ENCODE results near the gene FOXC2. TPM values are rescaled to one million over a fixed set of nuclear protein-coding genes. Genes with fewer than 3 reads are reported as not detected.

Gene FOXC2
- total RNA-seq, result not detected

- peak within 1 kb of the TSS; percentile 25 for H3K4me3 Mint-ChIP-seq
- no peak within 1 kb of the TSS for H3K27ac Mint-ChIP-seq
- ATAC-seq (replicated peaks), result no peak
Measured at GRCh38 chr16:86566601-86566965, at the start of gene FOXC2. TSS of gene FOXC2 (plus strand) at chr16:86566829. CDS start at chr16:86567336, 507 bp downstream.

GRCh38 chr16:86517033-86517432 is 49.6 kb upstream of the FOXC2 start:
- no peak for ATAC-seq (replicated peaks)
- H3K27ac Mint-ChIP-seq, result no peak overlapping the region
- peaks cover 45% of the 10 kb centered on the region for H3K27me3 Mint-ChIP-seq
- H3K4me3 Mint-ChIP-seq, result no peak overlapping the region
- H3K36me3 Mint-ChIP-seq (ENCODE audit: low read depth), result no peaks in the 10 kb centered on the region
- no peaks in the 10 kb centered on the region for H3K9me3 Mint-ChIP-seq
- no peaks in the 10 kb centered on the region for H3K4me1 Mint-ChIP-seq

More at GRCh38 chr16:86566601-86566965, at the start of gene FOXC2:
- Mint-ChIP-seq H3K9me3 (no peaks in the 10 kb centered on the region), H3K27me3 (peaks cover 50% of the 10 kb centered on the region), H3K4me1 (peaks cover 5% of the 10 kb centered on the region), H3K36me3 (ENCODE audit: low read depth) (no peaks in the 10 kb centered on the region)

GRCh38 chr16:86517652-86518258 is 48.9 kb upstream of the FOXC2 start:
- Mint-ChIP-seq H3K9me3 (no peaks in the 10 kb centered on the region), H3K36me3 (ENCODE audit: low read depth) (no peaks in the 10 kb centered on the region), H3K4me1 (no peaks in the 10 kb centered on the region), H3K4me3 (no peak overlapping the region), H3K27me3 (peaks cover 44% of the 10 kb centered on the region), H3K27ac (no peak overlapping the region)
- ATAC-seq (replicated peaks), result no peak

- Mint-ChIP-seq H3K9me3 (no peaks in the 10 kb centered on the region), H3K4me3 (no peak overlapping the region), H3K36me3 (ENCODE audit: low read depth) (no peaks in the 10 kb centered on the region), H3K27ac (no peak overlapping the region), H3K4me1 (no peaks in the 10 kb centered on the region), H3K27me3 (peaks cover 33% of the 10 kb centered on the region)
- ATAC-seq (replicated peaks), result no peak
Measured at GRCh38 chr16:86519007-86519648, 47.5 kb upstream of the FOXC2 start.

- peaks cover 27% of the 10 kb centered on the region for H3K27me3 Mint-ChIP-seq
- no peaks in the 10 kb centered on the region for H3K9me3 Mint-ChIP-seq
- no peaks in the 10 kb centered on the region for H3K36me3 Mint-ChIP-seq (ENCODE audit: low read depth)
- no peaks in the 10 kb centered on the region for H3K4me1 Mint-ChIP-seq
- no peak overlapping the region for H3K27ac Mint-ChIP-seq
- peak overlapping the region; percentile 43 for H3K4me3 Mint-ChIP-seq
- ATAC-seq (replicated peaks), result peak; percentile 48
Measured at GRCh38 chr16:86519649-86520316, 46.8 kb upstream of the FOXC2 start.

- no peak overlapping the region for H3K27ac Mint-ChIP-seq
- H3K27me3 Mint-ChIP-seq, result peaks cover 22% of the 10 kb centered on the region
- peak overlapping the region; percentile 43 for H3K4me3 Mint-ChIP-seq
- no peaks in the 10 kb centered on the region for H3K36me3 Mint-ChIP-seq (ENCODE audit: low read depth)
- ATAC-seq (replicated peaks), result no peak
- H3K9me3 Mint-ChIP-seq, result no peaks in the 10 kb centered on the region
- H3K4me1 Mint-ChIP-seq, result no peaks in the 10 kb centered on the region
Measured at GRCh38 chr16:86520317-86521210, 46.1 kb upstream of the FOXC2 start.

DNA sequence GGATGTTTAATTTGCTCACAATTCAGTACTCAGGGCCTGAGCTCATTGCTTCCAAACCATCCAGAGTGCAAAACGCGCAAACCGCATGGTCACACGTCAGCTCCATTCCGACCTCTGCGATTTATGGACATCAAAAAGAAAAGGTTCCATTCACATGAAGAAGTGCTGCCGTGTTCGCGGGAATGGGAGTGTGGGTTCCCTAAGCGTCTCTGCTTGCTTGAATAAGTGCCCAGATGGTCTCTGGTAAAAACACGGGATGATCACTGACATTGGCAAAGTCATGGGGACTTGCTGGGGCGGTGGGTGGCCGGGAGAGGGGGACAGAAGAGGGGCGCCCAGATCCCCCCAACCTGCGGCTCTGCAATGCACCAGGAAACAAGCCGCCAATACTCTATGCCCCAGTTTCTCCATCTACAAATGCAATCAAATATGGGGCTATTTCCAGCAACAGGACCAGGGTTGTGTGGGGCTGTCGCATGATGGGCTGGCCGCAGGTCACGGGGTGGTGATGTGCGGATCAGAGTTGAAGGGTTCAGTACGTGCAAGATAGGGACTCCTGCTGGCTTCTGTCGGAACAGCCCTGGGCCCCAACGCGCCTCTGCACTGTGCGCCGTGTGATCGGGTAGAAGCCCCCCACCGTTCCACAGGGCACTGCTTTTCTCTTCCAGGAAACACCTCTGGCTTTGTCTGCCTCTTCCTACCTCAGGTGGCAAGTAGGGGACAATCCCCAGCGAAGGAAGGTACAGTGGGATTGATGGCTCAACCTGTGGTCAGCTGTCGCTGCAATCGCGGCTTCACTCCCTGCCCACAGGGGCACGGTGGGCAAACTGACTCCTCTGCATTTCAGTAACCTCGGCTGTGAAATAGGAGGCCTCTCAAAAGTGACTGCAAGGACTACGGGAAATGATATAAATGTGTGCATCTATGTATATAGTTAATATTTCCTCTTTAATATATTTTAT is 45.1 kb upstream of the FOXC2 start:
- H3K9me3 Mint-ChIP-seq, result no peaks in the 10 kb centered on the region
- no peak overlapping the region for H3K27ac Mint-ChIP-seq
- no peak for ATAC-seq (replicated peaks)

GRCh38 chr16:86522634-86523033 is 44.0 kb upstream of the FOXC2 start:
- Mint-ChIP-seq H3K27me3 (peaks cover 12% of the 10 kb centered on the region), H3K9me3 (no peaks in the 10 kb centered on the region), H3K27ac (no peak overlapping the region), H3K4me1 (no peaks in the 10 kb centered on the region), H3K4me3 (no peak overlapping the region), H3K36me3 (ENCODE audit: low read depth) (no peaks in the 10 kb centered on the region)
- ATAC-seq (replicated peaks), result no peak

More for the DNA sequence above, 45.1 kb upstream of the FOXC2 start:
- Mint-ChIP-seq H3K4me1 (no peaks in the 10 kb centered on the region), H3K27me3 (peaks cover 20% of the 10 kb centered on the region), H3K4me3 (no peak overlapping the region), H3K36me3 (ENCODE audit: low read depth) (no peaks in the 10 kb centered on the region)

DNA sequence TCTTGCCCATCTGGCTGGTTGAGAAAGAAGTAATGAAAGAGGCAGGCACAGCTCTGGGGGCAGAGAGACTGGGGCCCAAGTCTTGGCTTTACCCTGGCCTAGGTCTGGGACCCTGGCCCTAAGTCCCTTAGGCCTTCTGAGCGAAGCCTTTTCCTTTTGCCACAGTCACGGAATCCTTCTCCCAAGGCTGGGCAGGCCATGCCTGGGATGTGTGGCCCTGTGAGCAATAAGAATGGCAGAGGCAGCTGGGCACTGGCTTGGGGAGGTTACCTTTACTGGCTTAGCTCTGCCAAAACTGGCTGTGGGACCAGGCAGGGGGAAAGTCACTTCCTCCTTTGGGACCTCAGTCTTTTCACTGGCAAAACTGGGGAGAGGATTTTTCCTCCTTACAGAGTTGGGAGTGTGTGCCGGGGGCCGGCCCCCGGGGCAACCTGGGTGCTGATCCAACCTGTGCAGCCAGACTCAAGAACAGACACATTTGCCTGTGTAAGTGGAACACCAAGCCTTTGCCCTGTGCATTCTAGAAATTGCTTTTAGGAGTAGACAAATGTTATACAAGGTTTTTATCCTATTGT is 43.4 kb upstream of the FOXC2 start:
- H3K4me1 Mint-ChIP-seq, result no peaks in the 10 kb centered on the region
- H3K36me3 Mint-ChIP-seq (ENCODE audit: low read depth), result no peaks in the 10 kb centered on the region
- H3K4me3 Mint-ChIP-seq, result no peak overlapping the region
- H3K9me3 Mint-ChIP-seq, result no peaks in the 10 kb centered on the region
- no peak overlapping the region for H3K27ac Mint-ChIP-seq
- H3K27me3 Mint-ChIP-seq, result peaks cover 9% of the 10 kb centered on the region
- no peak for ATAC-seq (replicated peaks)

DNA sequence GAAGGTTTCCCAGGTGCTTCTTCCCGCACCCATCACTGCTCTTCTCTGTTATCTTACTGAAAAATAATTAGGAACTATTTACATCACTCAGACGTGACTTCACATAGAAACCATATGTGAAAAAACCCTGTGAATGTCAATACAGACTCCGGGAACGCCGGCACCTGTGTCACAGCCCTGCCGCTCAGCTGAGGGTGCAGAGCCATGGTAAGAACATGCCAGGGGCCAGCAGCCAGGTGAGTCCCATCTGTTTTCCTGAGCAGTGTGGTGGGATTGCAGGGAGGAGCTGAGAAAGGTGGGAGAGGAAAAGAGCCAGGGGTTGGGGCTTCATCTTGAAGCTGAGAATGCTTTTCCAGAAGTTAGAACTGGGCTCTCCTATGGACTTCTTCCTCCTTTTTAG is 42.6 kb upstream of the FOXC2 start:
- no peaks in the 10 kb centered on the region for H3K9me3 Mint-ChIP-seq
- H3K4me1 Mint-ChIP-seq, result no peaks in the 10 kb centered on the region

DNA sequence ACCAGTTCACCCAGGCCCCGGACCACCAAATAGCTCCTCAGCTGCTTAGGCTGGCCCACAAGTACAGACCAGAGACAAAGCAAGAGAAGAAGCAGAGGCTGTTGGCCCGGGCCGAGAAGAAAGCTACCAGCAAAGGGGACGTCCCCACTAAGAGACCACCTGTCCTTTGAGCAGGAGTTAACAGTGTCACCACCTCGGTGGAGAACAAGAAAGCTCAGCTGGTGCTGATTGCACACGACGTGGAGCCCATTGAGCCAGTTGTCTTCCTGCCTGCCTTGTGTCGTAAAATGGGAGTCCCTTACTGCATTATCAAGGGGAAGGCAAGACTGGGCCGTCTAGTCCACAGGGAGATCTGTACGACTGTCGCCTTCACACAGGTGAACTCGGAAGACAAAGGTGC is 40.9 kb upstream of the FOXC2 start:
- Mint-ChIP-seq H3K4me1 (no peaks in the 10 kb centered on the region), H3K9me3 (no peaks in the 10 kb centered on the region), H3K36me3 (ENCODE audit: low read depth) (no peaks in the 10 kb centered on the region), H3K4me3 (no peak overlapping the region), H3K27ac (no peak overlapping the region), H3K27me3 (no peaks in the 10 kb centered on the region)
- ATAC-seq (replicated peaks), result no peak

More for the DNA sequence above, 42.6 kb upstream of the FOXC2 start:
- Mint-ChIP-seq H3K4me3 (no peak overlapping the region), H3K36me3 (ENCODE audit: low read depth) (no peaks in the 10 kb centered on the region), H3K27me3 (peaks cover 4% of the 10 kb centered on the region), H3K27ac (no peak overlapping the region)
- ATAC-seq (replicated peaks), result no peak

DNA sequence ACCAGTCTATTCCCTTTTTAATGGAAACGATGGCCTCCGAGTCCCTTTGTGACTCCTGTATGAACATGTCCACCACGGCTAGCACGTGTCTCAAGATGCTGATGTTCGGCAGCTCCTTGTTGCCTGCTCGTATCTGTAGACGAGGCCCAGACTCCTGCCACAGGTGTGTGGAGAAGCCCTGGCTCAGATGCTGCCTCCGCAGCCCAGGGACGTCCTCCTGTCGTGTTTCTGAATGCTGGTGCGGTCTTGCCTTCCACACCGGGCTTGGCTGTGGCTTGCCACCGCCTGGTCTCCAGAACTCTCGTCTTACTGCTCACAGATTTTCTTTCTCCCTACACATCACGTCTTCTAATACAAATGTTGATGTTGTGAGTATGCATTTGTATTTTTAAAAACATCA is 39.3 kb upstream of the FOXC2 start:
- Mint-ChIP-seq H3K27ac (no peak overlapping the region), H3K9me3 (no peaks in the 10 kb centered on the region), H3K4me1 (no peaks in the 10 kb centered on the region), H3K27me3 (no peaks in the 10 kb centered on the region), H3K36me3 (ENCODE audit: low read depth) (no peaks in the 10 kb centered on the region), H3K4me3 (no peak overlapping the region)
- no peak for ATAC-seq (replicated peaks)
